Cardiac fibroblast (primary cell): ENCODE data around the gene HGF.

Experiments
- DNase-seq, 2 donors: peaks; one replicate each; pipeline versions ENCODE4 v3.0.0 to v3.0.0-alpha.2; 2010; ENCODE audit warnings: low read depth in 2 of 2
- H3K4me3 ChIP-seq, 2 donors: replicated peaks in 1 of 2; 1 replicate in 1 of 2; 2 replicates in 1 of 2; pipeline ENCODE4 v1.5.1; 2011; ENCODE audit warnings: low read depth in 2 of 2, low read length in 2 of 2, mild to moderate bottlenecking in 2 of 2, moderate library complexity in 1 of 2
- TF ChIP-seq, protein P1 (sequence below): IDR thresholded peaks from one replicate; pipeline ENCODE4 v1.5.1; 2011; ENCODE audit warnings: low read depth, mild to moderate bottlenecking, low read length, inconsistent platforms

HGF gene

DNA sequence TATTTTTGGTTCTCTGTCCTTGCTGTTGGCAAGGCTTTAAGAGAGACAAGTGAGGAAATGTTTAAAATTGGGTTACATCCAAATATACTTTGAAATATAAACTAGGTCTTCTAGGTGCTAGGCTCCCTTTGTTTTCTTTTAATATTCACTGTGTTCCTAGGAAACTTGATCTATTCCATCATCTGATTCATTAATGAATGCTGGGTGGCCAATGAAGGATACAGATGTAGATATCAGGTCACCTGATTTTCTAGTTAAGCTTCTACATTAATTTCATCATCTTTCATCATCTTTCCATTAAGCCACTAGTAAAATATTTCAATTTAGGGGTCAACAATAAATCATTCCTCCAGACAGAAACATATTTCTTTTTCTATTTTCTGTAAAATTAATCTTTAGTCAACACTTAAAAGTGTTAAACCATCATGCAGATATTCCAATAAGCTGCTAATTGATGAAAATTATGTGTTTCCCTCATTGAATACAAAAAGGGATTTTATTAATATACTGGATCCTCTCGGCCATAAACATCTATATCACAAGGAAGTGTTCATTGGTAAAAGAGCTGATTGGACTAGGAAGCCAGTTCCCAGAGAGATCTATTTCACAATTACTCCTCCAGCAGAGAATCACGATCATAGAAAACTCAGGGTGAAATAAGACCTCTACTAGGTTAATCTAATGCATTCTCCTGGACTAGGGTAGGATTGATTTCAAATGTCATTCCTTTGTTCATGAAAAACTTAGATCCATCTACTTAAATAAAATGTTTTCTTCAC lies 14.7 kb downstream of the HGF start:
- TF ChIP-seq, protein P1, sequence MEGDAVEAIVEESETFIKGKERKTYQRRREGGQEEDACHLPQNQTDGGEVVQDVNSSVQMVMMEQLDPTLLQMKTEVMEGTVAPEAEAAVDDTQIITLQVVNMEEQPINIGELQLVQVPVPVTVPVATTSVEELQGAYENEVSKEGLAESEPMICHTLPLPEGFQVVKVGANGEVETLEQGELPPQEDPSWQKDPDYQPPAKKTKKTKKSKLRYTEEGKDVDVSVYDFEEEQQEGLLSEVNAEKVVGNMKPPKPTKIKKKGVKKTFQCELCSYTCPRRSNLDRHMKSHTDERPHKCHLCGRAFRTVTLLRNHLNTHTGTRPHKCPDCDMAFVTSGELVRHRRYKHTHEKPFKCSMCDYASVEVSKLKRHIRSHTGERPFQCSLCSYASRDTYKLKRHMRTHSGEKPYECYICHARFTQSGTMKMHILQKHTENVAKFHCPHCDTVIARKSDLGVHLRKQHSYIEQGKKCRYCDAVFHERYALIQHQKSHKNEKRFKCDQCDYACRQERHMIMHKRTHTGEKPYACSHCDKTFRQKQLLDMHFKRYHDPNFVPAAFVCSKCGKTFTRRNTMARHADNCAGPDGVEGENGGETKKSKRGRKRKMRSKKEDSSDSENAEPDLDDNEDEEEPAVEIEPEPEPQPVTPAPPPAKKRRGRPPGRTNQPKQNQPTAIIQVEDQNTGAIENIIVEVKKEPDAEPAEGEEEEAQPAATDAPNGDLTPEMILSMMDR, result no peak
- H3K4me3 ChIP-seq, result no peak overlapping the region
- no peak for DNase-seq

DNA sequence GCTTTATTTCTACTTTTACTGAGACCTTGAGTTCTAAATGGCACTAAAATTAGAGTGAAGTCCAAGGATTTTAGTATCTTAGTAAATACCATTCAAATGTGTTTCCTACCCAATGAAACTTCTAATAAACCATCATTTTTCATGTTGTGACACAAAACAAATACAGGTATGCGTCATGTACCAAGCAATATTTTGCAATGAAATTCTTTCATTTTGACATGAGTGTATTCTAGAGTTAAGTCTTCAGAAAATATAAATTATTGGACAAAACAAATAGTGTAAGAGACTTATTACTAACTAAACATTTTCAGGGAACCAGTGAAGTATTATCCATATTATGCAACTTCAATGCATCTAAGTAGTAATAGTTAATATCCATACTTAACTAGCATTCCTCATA lies 16.5 kb downstream of the HGF start:
- TF ChIP-seq, protein P1, result no peak
- H3K4me3 ChIP-seq, result no peak overlapping the region
- no peak for DNase-seq

DNA sequence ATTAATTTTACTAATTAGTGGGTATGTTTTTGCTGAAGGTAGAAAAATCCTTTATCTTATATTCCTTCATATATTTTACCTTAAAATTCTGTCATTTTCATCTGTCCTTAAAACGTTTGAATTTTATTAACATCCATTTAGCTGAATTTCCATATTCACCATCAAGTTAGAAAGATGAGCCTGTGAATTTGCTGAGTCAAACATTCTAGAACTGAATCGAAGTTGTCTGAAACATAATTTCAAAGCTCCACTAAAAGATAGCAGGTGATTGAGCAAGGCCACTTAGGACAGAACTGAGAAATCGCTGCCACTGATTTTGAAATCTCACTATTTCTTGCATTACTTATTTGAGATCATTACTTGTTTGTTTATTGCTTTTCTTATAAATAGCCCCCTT lies 17.5 kb downstream of the HGF start:
- TF ChIP-seq, protein P1, result no peak
- DNase-seq, result no peak
- H3K4me3 ChIP-seq, result no peak overlapping the region

DNA sequence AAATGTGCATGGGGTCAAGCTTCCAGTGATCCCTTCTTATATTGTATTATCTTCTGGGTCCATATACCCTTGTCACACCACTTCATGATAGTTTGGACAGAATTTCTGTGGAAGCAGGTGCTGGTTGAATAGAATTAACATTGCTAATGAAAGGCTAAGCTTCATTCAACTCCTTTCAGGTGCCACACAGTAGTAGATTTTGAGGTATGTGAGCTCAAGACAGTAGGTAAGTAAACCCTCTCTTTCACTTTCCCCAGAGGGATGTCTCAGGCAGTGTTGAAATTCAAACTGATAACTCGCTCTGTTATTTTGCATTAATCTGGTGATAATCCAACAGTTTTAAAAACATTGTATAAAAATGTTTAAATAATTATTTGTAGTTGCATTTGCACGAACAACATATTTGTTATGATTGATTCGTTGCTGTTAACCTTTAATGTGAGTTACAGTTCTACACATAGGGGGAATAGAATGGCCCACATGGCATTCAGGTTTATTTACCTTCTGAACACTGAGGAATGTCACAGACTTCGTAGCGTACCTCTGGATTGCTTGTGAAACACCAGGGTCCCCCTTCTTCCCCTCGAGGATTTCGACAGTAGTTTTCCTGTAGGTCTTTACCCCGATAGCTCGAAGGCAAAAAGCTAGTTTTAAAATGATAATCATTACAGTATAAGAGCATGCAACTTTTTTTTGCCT lies 18.1 kb downstream of the HGF start:
- TF ChIP-seq, protein P1, result no peak
- DNase-seq, result no peak
- H3K4me3 ChIP-seq, result no peak overlapping the region

DNA sequence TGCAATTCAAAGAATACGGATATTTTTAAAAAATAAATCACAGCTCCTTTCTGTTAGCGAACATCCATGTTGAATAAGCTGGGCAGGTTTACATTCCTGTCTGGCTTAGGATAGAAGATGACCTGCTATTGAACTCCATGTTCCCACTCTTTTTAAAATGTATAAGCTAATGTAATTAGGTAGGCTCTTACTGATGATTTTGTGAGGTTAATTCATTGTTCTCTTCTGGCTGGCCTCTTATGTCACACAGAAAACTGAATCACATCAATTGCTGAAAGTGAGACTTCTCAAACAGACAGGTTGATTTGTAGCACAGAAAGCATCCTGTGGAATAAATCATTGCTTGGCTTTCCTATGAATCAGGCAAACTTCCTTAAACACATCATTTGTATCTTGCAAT lies 24.2 kb downstream of the HGF start:
- no peak for DNase-seq
- no peak overlapping the region for H3K4me3 ChIP-seq
- TF ChIP-seq, protein P1, result no peak

DNA sequence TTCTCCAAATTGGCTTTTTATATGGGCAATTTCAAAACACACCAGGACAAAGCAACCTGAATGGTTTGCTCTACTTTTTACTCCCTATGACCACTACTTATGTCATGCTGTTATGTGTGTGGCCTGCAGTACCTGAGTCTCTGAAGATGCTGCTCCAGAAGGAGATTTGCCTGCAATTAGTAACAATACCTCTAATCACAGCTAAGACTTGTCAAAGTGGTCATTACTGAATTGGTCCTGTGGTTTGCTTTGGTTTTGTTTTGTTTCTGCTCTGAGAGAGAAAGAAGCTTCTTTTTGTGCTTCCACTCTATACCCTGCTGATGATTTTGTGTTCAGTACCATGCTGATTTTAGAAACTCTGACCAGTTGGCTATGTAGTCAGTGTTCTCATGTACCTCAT lies 25.5 kb downstream of the HGF start:
- no peak overlapping the region for H3K4me3 ChIP-seq
- DNase-seq, result no peak
- TF ChIP-seq, protein P1, result no peak
